Mesothelial cell of epicardium (in vitro differentiated cells): ENCODE data around the gene MAN2C1. TPM values are rescaled to one million over a fixed set of nuclear protein-coding genes. Genes with fewer than 3 reads are reported as not detected.
"Not testable (repeated sequence)": the region's sequence is repeated elsewhere in the genome, so short reads cannot be mapped to it uniquely, and the experiment has no call there.

Source experiments
- DNase-seq, 2 experiments: peaks; one replicate each; pipeline ENCODE4 v3.0.0; 2021; ENCODE audit warnings: low spot score in 2 of 2; ENCODE audit not compliant: unreplicated experiment in 2 of 2
- H3K27ac Mint-ChIP-seq: 2 replicates; pipeline ENCODE4 v1.8.0; 2021; ENCODE audit warnings: mixed read lengths
- H3K27me3 Mint-ChIP-seq: 2 replicates; pipeline ENCODE4 v1.8.0; 2021; ENCODE audit warnings: low read depth, mixed read lengths
- H3K36me3 Mint-ChIP-seq: 2 replicates; pipeline ENCODE4 v1.8.0; 2021; ENCODE audit warnings: mixed read lengths
- H3K4me1 Mint-ChIP-seq: 2 replicates; pipeline ENCODE4 v1.8.0; 2021; ENCODE audit warnings: mixed read lengths
- H3K4me3 Mint-ChIP-seq: 2 replicates; pipeline ENCODE4 v1.8.0; 2021; ENCODE audit warnings: mild to moderate bottlenecking, moderate library complexity, mixed read lengths
- H3K9me3 Mint-ChIP-seq: 2 replicates; pipeline ENCODE4 v1.8.0; 2021; ENCODE audit warnings: mixed read lengths
- total RNA-seq: library from RNA; stranded (reverse); gene quantifications from 3 replicates; pipeline ENCODE4 v1.2.1, GENCODE V29; 2021
- TF ChIP-seq, protein P1 (sequence below): fragments of 200-600 bp; sonication (generic); IDR thresholded peaks from one replicate; pipeline ENCODE4 v1.5.0; 2021; ENCODE audit warnings: antibody characterized with exemption; ENCODE audit not compliant: unreplicated experiment

The MAN2C1 gene
- total RNA-seq, 1 donor from 2014 or later, result 264 TPM

DNA sequence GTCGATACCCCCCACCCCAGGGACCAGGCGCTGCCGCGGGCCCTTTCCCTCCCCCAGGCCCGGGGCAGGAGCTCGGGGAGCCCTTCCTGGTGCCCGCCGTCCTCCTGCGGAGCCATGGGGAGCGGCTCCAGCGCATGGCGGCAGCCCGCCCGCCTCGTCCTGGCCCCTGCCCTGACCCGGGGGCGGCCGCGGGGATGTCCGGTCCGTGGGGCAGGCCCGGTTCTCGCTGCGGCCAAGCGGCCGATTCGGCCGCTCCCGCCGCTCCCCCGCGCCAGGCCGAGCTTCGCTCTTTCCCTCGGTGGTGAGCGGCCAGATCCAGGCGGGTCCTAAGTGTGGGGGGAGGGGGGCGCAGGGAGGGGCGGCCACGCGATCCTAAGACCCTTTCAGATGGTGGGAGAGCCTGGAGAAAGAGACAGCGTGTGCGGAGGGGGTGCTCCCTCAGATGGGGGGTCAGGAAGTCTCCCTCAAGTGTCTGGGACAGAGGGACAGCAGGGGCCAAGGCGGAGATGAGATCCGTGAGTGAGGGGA lies 20.3 kb downstream of the MAN2C1 start:
- H3K27ac Mint-ChIP-seq, result no peak overlapping the region
- no peaks in the 10 kb centered on the region for H3K36me3 Mint-ChIP-seq
- TF ChIP-seq, protein P1, sequence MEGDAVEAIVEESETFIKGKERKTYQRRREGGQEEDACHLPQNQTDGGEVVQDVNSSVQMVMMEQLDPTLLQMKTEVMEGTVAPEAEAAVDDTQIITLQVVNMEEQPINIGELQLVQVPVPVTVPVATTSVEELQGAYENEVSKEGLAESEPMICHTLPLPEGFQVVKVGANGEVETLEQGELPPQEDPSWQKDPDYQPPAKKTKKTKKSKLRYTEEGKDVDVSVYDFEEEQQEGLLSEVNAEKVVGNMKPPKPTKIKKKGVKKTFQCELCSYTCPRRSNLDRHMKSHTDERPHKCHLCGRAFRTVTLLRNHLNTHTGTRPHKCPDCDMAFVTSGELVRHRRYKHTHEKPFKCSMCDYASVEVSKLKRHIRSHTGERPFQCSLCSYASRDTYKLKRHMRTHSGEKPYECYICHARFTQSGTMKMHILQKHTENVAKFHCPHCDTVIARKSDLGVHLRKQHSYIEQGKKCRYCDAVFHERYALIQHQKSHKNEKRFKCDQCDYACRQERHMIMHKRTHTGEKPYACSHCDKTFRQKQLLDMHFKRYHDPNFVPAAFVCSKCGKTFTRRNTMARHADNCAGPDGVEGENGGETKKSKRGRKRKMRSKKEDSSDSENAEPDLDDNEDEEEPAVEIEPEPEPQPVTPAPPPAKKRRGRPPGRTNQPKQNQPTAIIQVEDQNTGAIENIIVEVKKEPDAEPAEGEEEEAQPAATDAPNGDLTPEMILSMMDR, result no peak
- peak in 1 of 2 experiments; percentile 46 for DNase-seq
- peaks cover 14% of the 10 kb centered on the region for H3K27me3 Mint-ChIP-seq
- no peaks in the 10 kb centered on the region for H3K9me3 Mint-ChIP-seq
- peaks cover 9% of the 10 kb centered on the region for H3K4me1 Mint-ChIP-seq
- H3K4me3 Mint-ChIP-seq, result peak overlapping the region; percentile 86

- H3K4me1 Mint-ChIP-seq, result peaks cover 9% of the 10 kb centered on the region
Observed at GRCh38 chr15:75347222-75348033, 21.0 kb downstream of the MAN2C1 start.

DNA sequence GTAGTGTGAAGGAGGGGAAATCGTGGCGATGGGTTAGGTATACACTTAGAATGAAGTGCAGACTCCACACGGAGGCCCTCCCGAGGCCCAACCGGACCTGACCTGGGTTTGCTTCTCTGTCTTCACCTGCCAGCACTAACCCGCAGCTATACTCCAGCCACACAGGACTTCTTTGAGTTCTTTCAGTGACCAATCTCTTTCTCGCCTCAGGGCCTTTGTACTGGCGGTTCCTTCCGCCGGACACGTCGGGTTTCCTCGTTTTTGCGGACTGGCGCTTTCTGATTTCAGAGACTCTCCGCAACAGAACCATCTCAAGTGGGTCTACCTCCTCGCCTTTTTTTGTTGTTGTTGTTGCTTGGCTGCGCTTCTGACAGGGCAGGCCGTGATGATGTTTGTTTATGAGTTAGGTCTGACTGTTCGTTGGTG lies 21.6 kb downstream of the MAN2C1 start, which contains the start of gene NEIL1:
Gene NEIL1, plus strand, starts transcription at position 244 of the 426 bp plus-strand sequence. CDS start 1,867 bp downstream, outside the sequence.
- Mint-ChIP-seq H3K9me3 (no peaks in the 10 kb centered on the region), H3K36me3 (no peaks in the 10 kb centered on the region), H3K27me3 (peaks cover 14% of the 10 kb centered on the region), H3K4me1 (peaks cover 9% of the 10 kb centered on the region), H3K27ac (no peak within 1 kb of the TSS), H3K4me3 (peak within 1 kb of the TSS; percentile 86)
- TF ChIP-seq, protein P1, result no peak
- no peak for DNase-seq

More at GRCh38 chr15:75347222-75348033, 21.0 kb downstream of the MAN2C1 start:
- Mint-ChIP-seq H3K4me3 (peak overlapping the region; percentile 86), H3K36me3 (no peaks in the 10 kb centered on the region), H3K9me3 (no peaks in the 10 kb centered on the region), H3K27ac (no peak overlapping the region), H3K27me3 (peaks cover 14% of the 10 kb centered on the region)
- TF ChIP-seq, protein P1, result no peak
- DNase-seq, result peak in 1 of 2 experiments; percentile 65

GRCh38 chr15:75343953-75344352 lies 24.5 kb downstream of the MAN2C1 start:
- not testable (repeated sequence) for H3K27ac Mint-ChIP-seq, H3K4me3 Mint-ChIP-seq, H3K9me3 Mint-ChIP-seq, H3K4me1 Mint-ChIP-seq, DNase-seq, H3K36me3 Mint-ChIP-seq
- H3K27me3 Mint-ChIP-seq, result peaks cover 14% of the 10 kb centered on the region

GRCh38 chr15:75342221-75342620 lies 26.2 kb downstream of the MAN2C1 start:
- TF ChIP-seq, protein P1, result no peak
- DNase-seq, result no peak
- no peaks in the 10 kb centered on the region for H3K9me3 Mint-ChIP-seq
- H3K4me1 Mint-ChIP-seq, result peaks cover 4% of the 10 kb centered on the region
- peaks cover 8% of the 10 kb centered on the region for H3K36me3 Mint-ChIP-seq
- peaks cover 7% of the 10 kb centered on the region for H3K27me3 Mint-ChIP-seq
- H3K4me3 Mint-ChIP-seq, result no peak overlapping the region
- H3K27ac Mint-ChIP-seq, result no peak overlapping the region

- Mint-ChIP-seq H3K27ac (no peak overlapping the region), H3K4me3 (no peak overlapping the region), H3K9me3 (no peaks in the 10 kb centered on the region), H3K36me3 (peaks cover 8% of the 10 kb centered on the region), H3K27me3 (no peaks in the 10 kb centered on the region), H3K4me1 (peaks cover 17% of the 10 kb centered on the region)
- DNase-seq, result no peak
- TF ChIP-seq, protein P1, result no peak
Observed at GRCh38 chr15:75339531-75340240, 28.7 kb downstream of the MAN2C1 start.
